KOPT-K1 (cell line): ENCODE measurements around the gene EOLA1.
"Not testable (repeated sequence)": the region's sequence is repeated elsewhere in the genome, so short reads cannot be mapped to it uniquely, and the experiment has no call there.

Experiments used
- H3K27ac ChIP-seq: fragments of 200-600 bp; sonication (generic); 2 replicates; pipeline ENCODE4 v1.5.1; 2016; ENCODE audit warnings: antibody characterized with exemption, mild to moderate bottlenecking, low read depth, low read length; ENCODE audit not compliant: poor library complexity, severe bottlenecking
- H3K36me3 ChIP-seq: fragments of 200-600 bp; sonication (generic); 2 replicates; pipeline ENCODE4 v1.5.1; 2017; ENCODE audit warnings: antibody characterized with exemption, mild to moderate bottlenecking, low read length, moderate library complexity; ENCODE audit not compliant: insufficient read depth
- H3K9me3 ChIP-seq: fragments of 200-600 bp; sonication (generic); 2 replicates; pipeline ENCODE4 v1.5.1; 2017; ENCODE audit warnings: antibody characterized with exemption, low read length, mild to moderate bottlenecking; ENCODE audit not compliant: insufficient read depth, poor library complexity, severe bottlenecking

Gene EOLA1

DNA sequence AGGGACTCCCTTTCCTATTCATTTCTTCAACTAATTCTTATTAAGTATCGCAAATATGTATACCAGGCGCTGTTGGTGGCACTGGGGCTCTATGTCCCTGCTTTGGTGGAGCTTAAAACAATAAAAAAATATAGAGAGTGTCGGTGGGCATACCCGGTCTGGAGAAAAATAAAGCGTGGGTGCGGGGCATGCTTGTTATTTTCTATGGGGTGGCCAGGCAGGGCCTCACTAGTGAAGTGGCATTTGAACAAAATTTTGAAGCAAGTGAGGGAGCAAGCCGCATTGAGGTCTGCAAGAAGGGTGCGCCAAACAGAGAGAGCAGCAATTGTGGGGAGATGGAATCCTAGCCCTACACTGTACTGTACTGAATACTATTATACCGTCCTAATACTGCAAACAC, 35.1 kb upstream of the EOLA1 start:
- Histone ChIP-seq H3K36me3 (peaks cover 19% of the 10 kb centered on the region), H3K27ac (peak overlapping the region; percentile 50), H3K9me3 (no peaks in the 10 kb centered on the region)

DNA sequence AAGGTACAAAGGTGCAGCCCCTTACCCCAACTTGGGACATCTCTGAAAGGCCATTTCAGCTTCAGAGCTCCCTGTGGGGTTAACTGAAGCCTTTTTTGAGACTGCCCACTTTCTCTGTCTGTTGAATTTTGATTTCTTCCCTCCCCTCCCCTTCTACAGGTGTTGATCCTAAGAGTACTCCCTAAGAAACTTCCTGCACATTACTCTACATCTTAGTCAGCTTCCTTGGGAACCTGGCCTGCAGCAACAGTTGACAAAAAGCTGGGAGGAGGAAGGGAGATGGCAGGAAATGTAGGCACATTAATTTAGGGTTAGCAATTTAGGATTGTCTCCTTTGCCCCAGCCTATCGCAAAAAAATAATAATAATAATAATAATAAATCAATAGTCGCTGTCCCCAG, 34.5 kb upstream of the EOLA1 start:
- H3K27ac ChIP-seq, result no peak overlapping the region
- H3K9me3 ChIP-seq, result no peaks in the 10 kb centered on the region
- H3K36me3 ChIP-seq, result peaks cover 12% of the 10 kb centered on the region; the same call in 1 of the 2 replicates

- H3K27ac ChIP-seq, result no peak overlapping the region
- H3K36me3 ChIP-seq, result no peaks in the 10 kb centered on the region
- no peaks in the 10 kb centered on the region for H3K9me3 ChIP-seq
These were observed 32.3 kb upstream of the EOLA1 start for GRCh38 chrX:149508467-149508866.

DNA sequence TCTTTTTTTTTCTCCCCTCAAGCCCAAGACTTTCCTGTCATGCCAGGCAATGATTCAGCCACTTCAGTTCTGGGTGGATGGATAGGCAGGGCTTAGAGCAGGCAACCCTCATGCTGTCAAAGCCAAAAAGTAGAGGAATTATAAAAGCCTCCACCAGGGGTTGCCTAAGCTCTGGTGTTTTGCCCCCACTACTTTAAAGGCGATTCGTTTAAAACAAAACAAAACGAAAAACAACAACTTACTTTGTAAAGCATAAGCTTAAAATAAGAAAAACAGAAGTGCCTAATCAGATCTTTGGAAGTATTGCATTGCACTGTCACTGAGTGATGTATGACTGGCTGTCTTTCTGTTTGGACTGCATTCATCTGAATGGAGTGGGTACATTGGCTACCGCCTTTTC, 30.4 kb upstream of the EOLA1 start:
- no peaks in the 10 kb centered on the region for H3K36me3 ChIP-seq
- no peaks in the 10 kb centered on the region for H3K9me3 ChIP-seq
- no peak overlapping the region for H3K27ac ChIP-seq

- Histone ChIP-seq H3K27ac (no peak overlapping the region), H3K9me3 (no peaks in the 10 kb centered on the region)
These were observed 29.7 kb upstream of the EOLA1 start for GRCh38 chrX:149511081-149511480.

DNA sequence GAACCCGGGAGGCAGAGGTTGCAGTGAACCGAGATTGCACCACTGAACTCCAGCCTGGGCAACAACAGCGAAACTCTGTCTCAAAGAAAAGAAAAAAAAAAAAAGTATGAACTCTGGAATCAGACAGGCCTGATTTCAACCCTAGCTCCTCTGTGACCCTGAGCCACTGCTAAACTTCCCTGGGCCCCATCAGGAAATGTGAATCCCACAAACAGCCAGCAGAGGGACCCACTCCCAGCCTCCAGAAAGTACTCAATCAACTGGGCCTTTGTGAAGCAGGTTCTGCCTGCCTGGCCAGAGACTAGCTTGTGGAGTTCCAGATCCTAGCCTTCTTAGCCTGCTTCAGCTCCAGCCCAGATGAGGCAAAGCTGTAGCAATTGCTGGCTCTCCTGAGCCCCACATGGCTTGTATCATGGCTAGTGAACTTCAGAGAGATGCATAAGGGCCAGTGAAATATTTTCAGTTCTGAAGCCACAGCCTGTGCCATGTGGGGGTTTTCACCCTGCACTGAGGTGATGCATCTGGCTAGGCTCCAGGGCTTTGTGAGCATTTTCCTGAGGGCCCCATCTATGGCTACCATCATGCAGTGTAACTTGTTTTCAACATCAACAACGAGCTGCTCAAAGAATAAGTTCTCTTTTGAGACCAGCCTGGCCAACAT, 28.5 kb upstream of the EOLA1 start:
- Histone ChIP-seq H3K9me3 (no peaks in the 10 kb centered on the region), H3K36me3 (no peaks in the 10 kb centered on the region), H3K27ac (peak overlapping the region; percentile 61)

More at GRCh38 chrX:149511081-149511480, 29.7 kb upstream of the EOLA1 start:
- H3K36me3 ChIP-seq, result no peaks in the 10 kb centered on the region

GRCh38 chrX:149513825-149514428, 26.9 kb upstream of the EOLA1 start:
- Histone ChIP-seq H3K27ac (peak overlapping the region; percentile 43), H3K36me3 (no peaks in the 10 kb centered on the region), H3K9me3 (no peaks in the 10 kb centered on the region)

GRCh38 chrX:149515954-149516602, 24.7 kb upstream of the EOLA1 start:
- Histone ChIP-seq H3K36me3 (no peaks in the 10 kb centered on the region), H3K9me3 (no peaks in the 10 kb centered on the region), H3K27ac (no peak overlapping the region)

- H3K27ac ChIP-seq, result no peak overlapping the region
- no peaks in the 10 kb centered on the region for H3K9me3 ChIP-seq
- no peaks in the 10 kb centered on the region for H3K36me3 ChIP-seq
These were observed 24.2 kb upstream of the EOLA1 start for GRCh38 chrX:149516604-149517003.

- no peaks in the 10 kb centered on the region for H3K36me3 ChIP-seq
- H3K27ac ChIP-seq, result no peak overlapping the region
- no peaks in the 10 kb centered on the region for H3K9me3 ChIP-seq
These were observed 23.5 kb upstream of the EOLA1 start for GRCh38 chrX:149517308-149517707.

DNA sequence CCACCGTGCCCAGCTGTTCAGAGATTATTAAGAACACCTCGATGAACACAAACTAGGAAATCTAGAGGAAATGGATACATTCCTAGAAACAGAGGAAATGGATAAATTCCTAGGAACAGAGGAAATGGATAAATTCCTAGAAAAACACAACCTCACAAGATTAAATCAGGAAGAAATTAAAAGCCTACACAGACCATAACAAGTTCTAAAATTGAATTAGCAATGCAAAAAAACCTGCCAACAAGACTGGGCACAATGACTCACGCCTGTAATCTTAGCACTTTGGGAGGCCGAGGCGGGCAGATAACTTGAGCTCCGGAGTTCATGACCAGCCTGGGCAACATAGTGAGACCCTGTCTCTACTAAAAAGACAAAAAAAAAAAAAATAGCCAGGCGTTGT, 22.6 kb upstream of the EOLA1 start:
- no peak overlapping the region for H3K27ac ChIP-seq
- no peaks in the 10 kb centered on the region for H3K9me3 ChIP-seq

GRCh38 chrX:149520636-149521277, 20.1 kb upstream of the EOLA1 start:
- H3K9me3 ChIP-seq, H3K27ac ChIP-seq, H3K36me3 ChIP-seq: not testable (repeated sequence)

More for the DNA sequence above, 22.6 kb upstream of the EOLA1 start:
- H3K36me3 ChIP-seq, result no peaks in the 10 kb centered on the region

DNA sequence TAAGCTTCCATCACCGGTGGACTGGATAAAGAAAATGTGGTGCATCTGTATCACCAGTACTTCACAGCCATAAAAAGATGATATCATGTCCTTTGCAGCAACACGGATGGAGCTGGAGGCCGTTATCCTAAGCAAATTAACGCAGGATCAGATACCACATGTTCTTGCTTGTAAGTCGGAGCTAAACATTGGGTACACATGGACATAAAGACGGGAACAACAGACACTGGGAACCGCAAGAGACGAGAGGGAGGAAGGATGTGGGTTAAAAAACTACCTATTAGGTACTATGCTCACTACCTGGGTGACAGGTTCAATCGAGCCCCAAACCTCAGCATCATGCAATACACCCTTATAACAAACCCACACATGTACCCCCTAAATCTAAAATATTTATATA, 19.4 kb upstream of the EOLA1 start:
- H3K27ac ChIP-seq, result no peak overlapping the region
- no peaks in the 10 kb centered on the region for H3K36me3 ChIP-seq
- H3K9me3 ChIP-seq, result no peaks in the 10 kb centered on the region

- H3K9me3 ChIP-seq, result no peaks in the 10 kb centered on the region
- no peaks in the 10 kb centered on the region for H3K36me3 ChIP-seq
- H3K27ac ChIP-seq, result no peak overlapping the region
These were observed 17.9 kb upstream of the EOLA1 start for GRCh38 chrX:149522916-149523315.

- H3K36me3 ChIP-seq, H3K9me3 ChIP-seq: not testable (repeated sequence)
- H3K27ac ChIP-seq, result peak overlapping the region; percentile 57
These were observed 15.4 kb upstream of the EOLA1 start for GRCh38 chrX:149525389-149525788.
